ENCODE data around the gene APOL1.
"Not testable (repeated sequence)": the region's sequence is repeated elsewhere in the genome, so short reads cannot be mapped to it uniquely, and the experiment has no call there.

APOL1 gene

GRCh38 chr22:36252754-36253522 lies at the start of gene APOL1:
Gene APOL1 (plus strand): TSS chr22:36253133. CDS start chr22:36254956, 1,823 bp downstream.
- DNase-seq (ENCODE audit: extremely low read depth in 1 of 2, low read depth in 1 of 2), result no peak

- DNase-seq (ENCODE audit: extremely low read depth in 1 of 2, low read depth in 1 of 2), result not testable (repeated sequence)
These were observed 49.5 kb upstream of the APOL1 start for GRCh38 chr22:36203441-36203840.

GRCh38 chr22:36204001-36204631 lies 48.8 kb upstream of the APOL1 start:
- no peak for DNase-seq (ENCODE audit: extremely low read depth in 1 of 2, low read depth in 1 of 2)

GRCh38 chr22:36204632-36205015 lies 48.3 kb upstream of the APOL1 start:
- DNase-seq (ENCODE audit: extremely low read depth in 1 of 2, low read depth in 1 of 2), result no peak

GRCh38 chr22:36205573-36205972 lies 47.4 kb upstream of the APOL1 start:
- not testable (repeated sequence) for DNase-seq (ENCODE audit: extremely low read depth in 1 of 2, low read depth in 1 of 2)

- no peak for DNase-seq (ENCODE audit: extremely low read depth in 1 of 2, low read depth in 1 of 2)
These were observed 46.7 kb upstream of the APOL1 start for GRCh38 chr22:36206255-36206654.

- DNase-seq (ENCODE audit: extremely low read depth in 1 of 2, low read depth in 1 of 2), result no peak
These were observed 44.7 kb upstream of the APOL1 start for GRCh38 chr22:36208162-36208765.

- no peak for DNase-seq (ENCODE audit: extremely low read depth in 1 of 2, low read depth in 1 of 2)
These were observed 44.0 kb upstream of the APOL1 start for GRCh38 chr22:36208914-36209313.

- DNase-seq (ENCODE audit: extremely low read depth in 1 of 2, low read depth in 1 of 2), result not testable (repeated sequence)
These were observed 43.4 kb upstream of the APOL1 start for GRCh38 chr22:36209488-36209908.

- DNase-seq (ENCODE audit: extremely low read depth in 1 of 2, low read depth in 1 of 2), result no peak
These were observed 42.7 kb upstream of the APOL1 start for GRCh38 chr22:36210224-36210623.

- DNase-seq (ENCODE audit: extremely low read depth in 1 of 2, low read depth in 1 of 2), result no peak
These were observed 41.6 kb upstream of the APOL1 start for GRCh38 chr22:36211237-36211861.

- no peak for DNase-seq (ENCODE audit: extremely low read depth in 1 of 2, low read depth in 1 of 2)
These were observed 40.0 kb upstream of the APOL1 start for GRCh38 chr22:36212901-36213300.

- DNase-seq (ENCODE audit: extremely low read depth in 1 of 2, low read depth in 1 of 2), result no peak
These were observed 39.3 kb upstream of the APOL1 start for GRCh38 chr22:36213586-36213985.

GRCh38 chr22:36215981-36216380 lies 37.0 kb upstream of the APOL1 start:
- no peak for DNase-seq (ENCODE audit: extremely low read depth in 1 of 2, low read depth in 1 of 2)

GRCh38 chr22:36218648-36219193 lies 34.2 kb upstream of the APOL1 start:
- no peak for DNase-seq (ENCODE audit: extremely low read depth in 1 of 2, low read depth in 1 of 2)

- DNase-seq (ENCODE audit: extremely low read depth in 1 of 2, low read depth in 1 of 2), result no peak
These were observed 32.4 kb upstream of the APOL1 start for GRCh38 chr22:36220451-36220921.

- peak; percentile 17 to 25 for DNase-seq (ENCODE audit: extremely low read depth in 1 of 2, low read depth in 1 of 2)
These were observed 30.9 kb upstream of the APOL1 start for GRCh38 chr22:36221799-36222751.

GRCh38 chr22:36222887-36223450 lies 30.0 kb upstream of the APOL1 start:
- DNase-seq (ENCODE audit: extremely low read depth in 1 of 2, low read depth in 1 of 2), result no peak

GRCh38 chr22:36223504-36223903 lies 29.4 kb upstream of the APOL1 start:
- no peak for DNase-seq (ENCODE audit: extremely low read depth in 1 of 2, low read depth in 1 of 2)

GRCh38 chr22:36224245-36224644 lies 28.7 kb upstream of the APOL1 start:
- no peak for DNase-seq (ENCODE audit: extremely low read depth in 1 of 2, low read depth in 1 of 2)
